GM12891 (cell line): Measurements from ENCODE around the gene SLBP.

Source experiments
- PAX5 ChIP-seq: IDR thresholded peaks from 2 replicates; pipeline ENCODE4 v1.6.1; 2011; ENCODE audit warnings: low read length, moderate library complexity, mild to moderate bottlenecking; ENCODE audit not compliant: insufficient read depth, severe bottlenecking
- POLR2A ChIP-seq: IDR thresholded peaks from 2 replicates; pipeline ENCODE4 v1.6.1; 2011; ENCODE audit warnings: low read depth, low read length, control low read depth
- POLR2AphosphoS5 ChIP-seq: IDR thresholded peaks from 2 replicates; pipeline ENCODE4 v1.6.1; 2011; ENCODE audit warnings: low read depth, low read length, control low read depth
- SPI1 ChIP-seq: IDR thresholded peaks from 2 replicates; pipeline ENCODE4 v1.6.1; 2011; ENCODE audit warnings: low read depth, low read length, control low read depth
- TAF1 ChIP-seq: IDR thresholded peaks from 2 replicates; pipeline ENCODE4 v1.6.1; 2011; ENCODE audit warnings: low read depth, low read length, control low read depth

GRCh38 chr4:1727117-1728031 is 15.3 kb upstream of the SLBP start:
- TF ChIP-seq POLR2A (no peak), PAX5 (no peak), POLR2AphosphoS5 (no peak), TAF1 (no peak), SPI1 (no peak)
